ENCODE measurements around the gene LIG4.
"Not testable (repeated sequence)": the region's sequence is repeated elsewhere in the genome, so short reads cannot be mapped to it uniquely, and the experiment has no call there.

Gene LIG4

GRCh38 chr13:108215436-108215835 lies at the start of gene LIG4:
TSS of gene LIG4 (minus strand) at chr13:108215536. CDS start at chr13:108211268, 4,268 bp downstream.
- peak; percentile 75 to 85 for DNase-seq (ENCODE audit: low read depth in 2 of 2)

DNA sequence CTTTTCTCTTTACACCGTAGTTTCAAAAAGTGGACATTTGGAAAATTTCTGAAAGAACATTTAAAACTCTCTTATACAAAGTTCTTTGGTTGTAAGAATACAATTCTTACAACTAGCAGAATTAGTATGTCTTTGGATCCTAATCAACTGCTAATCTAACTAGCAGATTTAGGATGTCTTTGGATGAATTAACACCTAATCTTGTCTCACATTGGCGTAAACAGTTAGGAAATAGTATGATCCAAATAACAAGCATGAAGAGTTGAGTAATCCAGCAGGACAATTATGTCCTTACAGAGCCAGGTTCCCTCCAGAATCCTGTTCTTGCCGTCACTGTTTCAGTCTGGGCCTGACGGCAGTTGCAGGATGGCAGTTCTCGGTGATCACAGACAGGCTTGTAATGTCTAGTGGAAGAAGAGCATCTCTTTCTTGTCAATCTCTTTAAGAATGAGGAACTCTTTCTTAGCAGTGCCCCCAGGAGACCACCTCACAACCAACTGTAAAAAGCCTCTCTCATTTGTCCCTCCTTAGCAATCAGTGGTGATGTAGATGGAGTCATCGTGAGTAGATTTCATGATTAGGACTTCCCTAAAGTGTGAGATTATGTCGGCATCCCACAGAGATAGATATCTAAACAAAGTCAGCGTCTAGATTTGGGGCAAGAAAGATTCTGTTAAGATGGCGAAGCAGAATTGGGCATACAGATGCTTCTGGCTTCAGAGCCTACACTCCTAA lies 48.5 kb upstream of the LIG4 start:
- no peak for DNase-seq (ENCODE audit: low read depth in 2 of 2)

- no peak for DNase-seq (ENCODE audit: low read depth in 2 of 2)
These were observed 41.9 kb upstream of the LIG4 start for GRCh38 chr13:108257248-108257647.

- no peak for DNase-seq (ENCODE audit: low read depth in 2 of 2)
These were observed 33.8 kb upstream of the LIG4 start for GRCh38 chr13:108249150-108249549.

GRCh38 chr13:108230377-108230776 lies 15.0 kb upstream of the LIG4 start:
- no peak for DNase-seq (ENCODE audit: low read depth in 2 of 2)

DNA sequence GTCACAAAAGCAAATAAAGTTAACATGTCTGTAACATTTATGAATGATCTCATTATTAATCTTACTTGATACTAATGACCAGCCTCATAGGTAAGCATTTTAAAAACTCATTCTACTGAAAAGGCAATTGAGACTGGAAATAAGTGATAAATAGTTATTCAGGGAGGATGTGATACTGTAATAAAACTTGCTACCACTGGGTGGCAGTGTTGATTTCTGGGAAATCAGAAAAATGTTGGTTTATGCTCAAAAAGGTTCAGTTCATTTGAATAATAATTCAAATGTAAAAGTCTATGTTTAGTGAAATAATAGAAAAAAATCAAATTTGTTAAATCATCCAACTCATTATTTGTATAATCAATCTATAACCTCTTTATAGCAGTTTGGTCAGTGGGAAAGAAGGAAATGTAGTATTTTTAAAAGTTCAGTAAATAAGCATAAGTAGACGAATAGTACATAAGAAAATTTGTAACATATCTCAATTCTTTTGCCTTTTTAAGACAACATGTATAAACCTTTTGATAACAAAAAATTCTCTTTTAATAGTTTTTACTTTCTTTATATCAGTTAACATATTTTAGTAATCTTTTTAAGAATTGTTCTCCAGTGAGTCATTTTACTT lies 12.4 kb upstream of the LIG4 start:
- DNase-seq (ENCODE audit: low read depth in 2 of 2) = no peak

DNA sequence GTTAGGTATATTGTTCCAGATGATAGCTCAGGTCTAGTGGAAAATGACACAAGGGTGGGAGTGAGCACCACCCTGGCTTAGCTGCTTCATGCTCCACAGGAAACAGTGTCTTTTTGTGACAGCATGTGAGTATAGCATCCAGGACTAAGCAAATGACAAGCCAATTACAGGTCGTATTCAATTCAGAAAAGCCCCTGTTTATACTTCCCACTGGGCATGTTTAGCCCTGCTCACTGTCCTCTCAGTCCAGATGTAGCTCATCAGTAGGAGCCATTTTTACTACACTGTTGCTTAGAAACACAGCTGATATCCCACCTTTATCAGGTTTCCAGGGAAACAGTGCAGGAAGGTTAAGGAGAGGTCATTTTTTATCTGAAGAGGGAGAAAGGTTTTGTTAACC lies 10.8 kb upstream of the LIG4 start:
- no peak for DNase-seq (ENCODE audit: low read depth in 2 of 2)

DNA sequence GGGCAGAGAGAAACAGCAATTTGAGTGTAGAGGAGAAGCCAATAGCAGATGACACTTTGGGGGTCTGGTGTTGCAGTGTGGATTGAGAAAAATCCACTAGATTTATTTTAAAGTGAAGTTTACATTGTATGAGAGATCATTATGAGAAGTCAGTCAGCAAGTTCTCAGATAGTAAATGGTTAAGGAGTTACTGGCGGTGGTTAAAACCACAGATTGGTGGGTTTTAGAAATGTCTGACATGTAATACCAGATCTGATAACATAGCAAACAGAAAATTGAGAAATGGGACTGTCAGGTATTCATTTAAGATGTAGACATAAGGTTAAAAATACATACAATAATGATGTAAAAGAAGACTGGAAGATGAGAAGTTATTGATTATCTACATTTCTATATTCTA lies 10.1 kb upstream of the LIG4 start:
- DNase-seq (ENCODE audit: low read depth in 2 of 2) = no peak

- no peak for DNase-seq (ENCODE audit: low read depth in 2 of 2)
These were observed 8.6 kb upstream of the LIG4 start for GRCh38 chr13:108223687-108224503.

- no peak for DNase-seq (ENCODE audit: low read depth in 2 of 2)
These were observed 4.7 kb upstream of the LIG4 start for GRCh38 chr13:108220041-108220440.

DNA sequence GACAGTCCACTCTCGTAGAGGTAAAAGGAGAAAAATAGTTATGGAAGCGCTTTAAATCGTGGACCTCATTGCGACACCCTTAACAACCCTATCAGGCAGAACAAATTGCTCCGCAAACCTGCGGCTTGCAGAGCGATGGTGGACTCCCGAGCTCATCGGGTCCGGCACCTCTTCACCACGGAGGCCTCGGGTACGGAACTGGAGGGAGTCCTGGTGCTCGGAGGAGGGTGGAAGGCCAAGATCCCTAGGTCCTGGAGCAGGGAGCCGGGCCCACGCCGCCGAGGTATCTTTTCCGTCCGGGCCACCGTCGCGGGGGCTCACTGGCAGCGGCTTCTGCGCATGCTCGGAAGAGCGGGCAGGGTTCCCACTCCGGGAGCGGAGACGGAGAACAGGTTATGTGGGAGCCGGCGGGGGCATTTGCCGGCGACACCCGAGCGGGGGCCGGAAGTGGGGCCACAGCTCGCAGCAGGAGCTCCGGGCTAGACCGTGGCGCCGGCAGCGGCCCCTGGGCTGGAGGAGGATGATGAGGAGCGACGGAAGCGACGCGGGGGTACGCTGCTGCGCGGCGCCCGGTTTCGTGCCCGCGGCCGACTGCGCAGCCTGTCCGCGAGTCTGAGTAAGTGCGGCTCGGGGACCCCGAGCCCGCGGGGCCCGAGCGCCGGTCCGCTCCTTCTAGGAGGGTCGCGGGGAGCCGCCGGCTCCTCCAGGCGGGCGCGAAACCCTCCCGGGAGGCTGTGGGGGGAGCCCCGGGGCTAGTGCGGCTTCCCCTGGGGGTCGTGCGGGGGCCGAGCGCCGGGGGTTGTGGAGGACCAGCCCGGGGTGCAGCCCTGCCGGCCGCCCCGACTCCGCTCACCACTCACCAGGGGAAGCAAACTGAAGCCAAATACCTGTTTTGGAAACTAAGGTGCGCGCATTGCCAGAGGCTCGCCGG lies 3.0 kb upstream of the LIG4 start, which contains the start of gene ABHD13:
ABHD13 (plus strand) TSS at position 349 of the 931 bp plus-strand sequence. CDS start 10,827 bp downstream, outside the sequence.
- peak; percentile 78 to 85 for DNase-seq (ENCODE audit: low read depth in 2 of 2)

DNA sequence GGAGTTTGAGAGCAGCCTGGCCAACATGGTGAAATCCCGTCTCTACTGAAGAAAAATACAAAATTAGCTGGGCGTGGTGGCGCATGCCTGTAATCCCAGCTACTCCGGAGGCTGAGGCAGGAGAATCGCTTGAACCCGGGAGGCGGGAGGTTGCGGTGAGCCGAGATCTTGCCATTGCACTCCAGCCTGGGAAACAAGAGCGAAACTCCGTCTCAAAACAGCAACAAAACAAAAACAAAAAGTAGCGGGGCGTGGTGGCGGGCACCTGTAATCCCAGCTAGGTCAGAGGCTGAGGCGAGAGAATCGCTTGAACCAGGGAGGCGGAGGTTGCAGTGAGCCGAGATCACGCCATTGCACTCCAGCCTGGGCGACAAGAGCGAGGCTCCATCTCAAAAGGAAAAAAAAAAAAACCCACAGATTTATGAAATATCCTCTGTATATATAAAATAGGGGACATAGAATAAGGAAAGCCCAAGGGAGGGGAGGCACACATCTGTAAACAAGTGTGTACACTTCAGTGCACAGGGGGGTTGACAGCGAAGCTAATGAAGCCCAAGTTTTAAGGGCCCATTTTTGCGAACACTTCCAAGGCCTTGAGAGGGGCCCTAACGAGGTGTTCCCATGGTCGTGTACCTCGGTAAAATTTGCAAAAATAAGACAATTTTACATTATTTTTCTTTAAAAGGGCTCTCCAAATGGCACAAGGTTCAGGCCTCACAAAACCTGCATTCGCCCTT lies 2.1 kb upstream of the LIG4 start:
- DNase-seq (ENCODE audit: low read depth in 2 of 2) = not testable (repeated sequence)

DNA sequence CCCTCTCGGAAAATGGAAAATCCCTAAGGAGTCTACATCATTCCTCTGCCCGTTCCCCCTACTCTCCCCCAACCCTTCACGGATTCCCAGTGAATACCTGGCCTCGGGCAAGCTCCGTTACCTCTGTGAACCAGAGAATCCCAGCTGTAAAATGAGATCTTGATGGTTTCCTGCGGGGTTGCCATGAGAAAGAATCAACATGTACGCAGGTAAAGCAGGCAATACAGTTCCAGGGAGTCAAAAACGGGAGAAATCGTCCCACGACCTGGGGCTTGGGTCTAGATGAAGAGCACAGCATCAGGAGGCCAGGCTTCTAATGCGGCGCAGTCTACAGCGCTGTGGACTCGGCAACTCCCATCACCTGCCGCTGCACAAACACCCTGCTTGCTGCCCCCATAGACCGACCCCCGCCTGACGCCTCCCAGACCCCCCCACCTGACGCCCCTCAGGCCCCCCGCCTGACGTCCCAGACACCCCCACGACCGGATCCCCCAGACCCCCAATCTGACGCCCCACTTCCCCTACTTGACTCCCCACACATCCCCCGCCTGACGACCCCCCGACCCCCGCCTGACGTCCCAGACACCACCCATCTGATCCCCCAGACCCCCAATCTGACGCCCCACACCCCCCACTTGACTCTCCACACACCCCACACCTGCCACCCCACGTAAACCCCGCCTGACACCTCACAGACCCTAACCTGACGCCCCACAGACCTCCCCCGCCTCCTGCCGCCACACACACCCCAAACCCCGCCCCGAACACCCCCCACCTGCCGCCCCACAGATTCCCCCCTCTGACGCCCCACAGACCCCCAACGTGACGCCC lies 680 bp downstream of the LIG4 start:
- DNase-seq (ENCODE audit: low read depth in 2 of 2) = no peak

DNA sequence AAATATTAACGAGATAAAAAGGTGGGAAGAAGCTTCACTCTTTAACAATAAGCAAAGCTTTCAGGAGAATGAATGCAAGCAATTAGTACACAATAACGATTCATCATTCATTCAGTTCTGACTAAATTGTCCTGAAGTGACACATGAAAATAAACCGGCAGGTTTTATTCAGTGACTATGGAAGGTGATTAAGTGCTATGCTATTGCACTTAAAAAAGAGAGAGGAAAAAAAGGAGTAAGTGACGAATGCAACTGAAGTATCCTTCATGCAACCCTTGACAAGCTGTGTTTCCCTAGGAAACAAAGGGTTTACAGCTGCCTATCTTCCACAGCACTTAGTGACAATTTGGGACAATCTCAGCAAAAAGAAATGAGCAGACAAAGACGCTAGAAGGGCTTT lies 1.4 kb downstream of the LIG4 start:
- no peak for DNase-seq (ENCODE audit: low read depth in 2 of 2)

GRCh38 chr13:108212886-108213285 lies 2.5 kb downstream of the LIG4 start:
- no peak for DNase-seq (ENCODE audit: low read depth in 2 of 2)

DNA sequence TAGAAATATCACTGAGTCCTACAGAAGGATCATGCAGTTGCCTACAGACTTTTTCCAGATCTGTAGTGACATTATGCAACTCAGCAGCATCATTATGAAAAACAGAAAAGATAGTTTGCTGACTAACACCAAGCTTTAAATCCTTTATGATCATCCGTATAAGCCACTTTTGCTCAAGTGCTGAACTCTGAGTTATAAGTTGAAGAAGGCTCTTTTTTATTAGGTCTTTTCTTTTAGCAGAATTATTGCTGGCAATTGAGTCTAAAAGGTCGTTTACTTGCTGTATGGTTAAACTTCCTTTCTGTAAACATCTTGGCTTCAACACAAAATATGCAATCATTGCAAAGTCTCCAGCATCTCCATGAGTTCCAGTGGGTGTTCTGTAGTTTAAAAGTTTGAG lies 4.8 kb downstream of the LIG4 start:
- no peak for DNase-seq (ENCODE audit: low read depth in 2 of 2)

DNA sequence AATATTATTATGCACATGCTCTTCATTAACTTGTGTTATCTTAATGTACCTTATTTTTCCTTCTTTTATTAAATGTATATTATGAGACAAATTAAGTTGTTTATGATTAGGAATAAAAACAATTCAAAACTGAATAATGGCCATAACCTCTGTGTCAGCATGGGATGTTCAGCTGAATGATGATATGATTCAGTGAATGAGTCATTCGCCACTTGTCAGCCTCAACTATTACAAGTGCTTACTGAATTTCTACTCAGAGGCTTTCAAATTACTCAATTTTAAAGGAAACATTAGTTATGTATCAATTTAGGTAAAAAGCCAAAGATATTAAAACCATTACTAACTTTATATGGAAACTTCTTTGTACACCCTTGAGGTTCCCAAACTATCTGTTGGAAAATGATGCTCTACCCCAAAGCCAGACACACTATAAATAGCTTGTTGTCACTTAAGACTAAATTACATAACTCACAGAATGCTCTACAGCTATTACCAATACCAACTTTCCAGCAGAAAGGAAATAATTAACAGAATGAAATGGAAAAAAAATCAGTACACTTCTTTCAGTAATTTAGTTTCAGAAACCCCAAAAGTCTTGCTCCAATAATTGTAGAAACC lies 14.4 kb downstream of the LIG4 start:
- no peak for DNase-seq (ENCODE audit: low read depth in 2 of 2)

DNA sequence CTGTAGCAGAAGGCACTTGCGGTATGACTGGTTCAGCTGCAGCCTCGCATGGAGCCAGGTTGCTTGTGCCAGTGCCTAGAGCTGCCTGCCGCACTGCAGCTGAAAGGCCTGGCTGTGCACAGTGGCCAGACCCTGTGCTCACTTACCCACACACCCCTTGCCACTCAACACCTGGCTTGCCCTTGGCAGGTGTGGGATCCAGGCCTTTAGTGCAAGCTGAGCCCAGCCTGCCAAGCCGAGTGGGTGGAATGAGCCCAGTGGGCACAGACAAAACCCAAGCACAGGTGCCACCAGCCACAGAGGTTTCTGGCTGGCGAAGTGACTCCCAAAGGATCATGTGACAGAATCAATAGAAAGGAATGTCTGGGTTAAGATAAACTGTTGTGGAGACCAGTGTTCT lies 19.5 kb downstream of the LIG4 start:
- no peak for DNase-seq (ENCODE audit: low read depth in 2 of 2)

- DNase-seq (ENCODE audit: low read depth in 2 of 2) = no peak
These were observed 20.2 kb downstream of the LIG4 start for GRCh38 chr13:108195146-108195545.
